OCI-LY1 (cell line): ENCODE data around the gene CCDC74B.
"Not testable (repeated sequence)": the region's sequence is repeated elsewhere in the genome, so short reads cannot be mapped to it uniquely, and the experiment has no call there.

Experiments used
- CTCF ChIP-seq: fragments of 200-600 bp; sonication (generic), shearing (Covaris generic); IDR thresholded peaks from 2 replicates; pipeline ENCODE4 v1.5.1; 2017; ENCODE audit warnings: mild to moderate bottlenecking, antibody characterized with exemption, low read length, moderate library complexity, mixed read lengths
- EZH2 ChIP-seq: fragments of 200-600 bp; sonication (generic), shearing (Covaris generic); IDR thresholded peaks from 2 replicates; pipeline ENCODE4 v1.8.0; 2017; ENCODE audit warnings: borderline replicate concordance, mixed run types, mild to moderate bottlenecking, antibody characterized with exemption, low read length, moderate library complexity, mixed read lengths

GRCh38 chr2:130139331-130140280 is 5.3 kb downstream of the CCDC74B start:
- not testable (repeated sequence) for TF ChIP-seq CTCF, EZH2
